Kidney (tissue), 14 donors: ENCODE measurements around the gene TLK1. TPM values are rescaled to one million over a fixed set of nuclear protein-coding genes. Genes with fewer than 3 reads are reported as not detected.

Experiments
- DNase-seq, 5 donors: peaks; one replicate each; pipeline ENCODE4 v3.0.0-alpha.2; 2013 to 2020
- FAIRE-seq: peaks from 2 replicates; lab custom pipeline; 2012; peaks lifted over from hg19 to GRCh38; lab: Jason Lieb, UNC
- H3K27ac ChIP-seq, 2 donors: one replicate each; pipeline ENCODE4 v1.7.0; 2013; ENCODE audit warnings: low read depth in 2 of 2, low read length in 2 of 2, inconsistent platforms in 1 of 2
- H3K27me3 ChIP-seq: one replicate; pipeline ENCODE4 v1.7.1; 2013; ENCODE audit warnings: low read length, inconsistent platforms; ENCODE audit not compliant: control insufficient read depth, insufficient read depth
- H3K36me3 ChIP-seq, 3 donors: one replicate each; pipeline versions ENCODE4 v1.7.0 to v1.7.1; 2013; ENCODE audit warnings: low read length in 3 of 3, control low read depth in 1 of 3, inconsistent platforms in 1 of 3; ENCODE audit not compliant: insufficient read depth in 3 of 3, control insufficient read depth in 2 of 3
- H3K4me1 ChIP-seq, 3 donors: one replicate each; pipeline versions ENCODE4 v1.7.0 to v1.7.1; 2013; ENCODE audit warnings: low read length in 3 of 3, inconsistent platforms in 1 of 3, low read depth in 1 of 3; ENCODE audit not compliant: control insufficient read depth in 2 of 3, insufficient read depth in 2 of 3
- H3K4me3 ChIP-seq, 3 donors: one replicate each; pipeline versions ENCODE4 v1.7.0 to v1.8.1; 2013; ENCODE audit warnings: low read length in 3 of 3, control low read depth in 1 of 3, inconsistent platforms in 1 of 3
- H3K9ac ChIP-seq, 3 donors: one replicate each; pipeline versions ENCODE4 v1.7.0 to v1.7.1; 2013; ENCODE audit warnings: low read length in 3 of 3, control low read depth in 1 of 3, inconsistent platforms in 1 of 3
- H3K9me3 ChIP-seq, 3 donors: one replicate each; pipeline versions ENCODE4 v1.7.0 to v1.7.1; 2013; ENCODE audit warnings: low read length in 3 of 3, control low read depth in 1 of 3, inconsistent platforms in 1 of 3; ENCODE audit not compliant: control insufficient read depth in 2 of 3, insufficient read depth in 1 of 3
- intact Hi-C: fragments of 100-400 bp; cut with DNase I; formaldehyde crosslinking; loops from one replicate; pipeline ENCODE4 v1.11.1; 2022
- polyA plus RNA-seq: library from polyadenylated mRNA; stranded (reverse); fragments of 350-450 nt; fragmentation: Illumina TruSeq; extraction: RNeasy Lipid Tissue Mini Kit (QIAGEN cat#74804); gene quantifications from one replicate; pipeline ENCODE4 v1.2.3, GENCODE V29; 2014; ENCODE audit warnings: low read depth, low replicate concordance; ENCODE audit not compliant: insufficient read depth
- total RNA-seq: library from RNA; stranded (reverse); fragmentation: NEBNext Ultra II Directional; extraction: Animal tissue kit (Norgen Biotek cat#: 25700); gene quantifications from one replicate; pipeline ENCODE4 v1.2.1, GENCODE V29; 2021
- TF ChIP-seq, protein P1 (sequence below): IDR thresholded peaks from 3 replicates; pipeline ENCODE4 v1.5.1; 2012; ENCODE audit warnings: mild to moderate bottlenecking, moderate library complexity, borderline replicate concordance; ENCODE audit not compliant: insufficient read depth; ENCODE audit errors: extremely low read depth
- donor health status: control.
- donor health status: control.
- donor health status: control.
- donor health status: control.
- donor health status: control.
- donor health status: DM: yes; HTN: yes; CAD: no.
- donor health status: Normal renal cell carcinoma (clear cell type).

Gene TLK1
- total and polyA plus RNA-seq, 2 donors from 2014 or later: 12.3 to 80.3 TPM

DNA sequence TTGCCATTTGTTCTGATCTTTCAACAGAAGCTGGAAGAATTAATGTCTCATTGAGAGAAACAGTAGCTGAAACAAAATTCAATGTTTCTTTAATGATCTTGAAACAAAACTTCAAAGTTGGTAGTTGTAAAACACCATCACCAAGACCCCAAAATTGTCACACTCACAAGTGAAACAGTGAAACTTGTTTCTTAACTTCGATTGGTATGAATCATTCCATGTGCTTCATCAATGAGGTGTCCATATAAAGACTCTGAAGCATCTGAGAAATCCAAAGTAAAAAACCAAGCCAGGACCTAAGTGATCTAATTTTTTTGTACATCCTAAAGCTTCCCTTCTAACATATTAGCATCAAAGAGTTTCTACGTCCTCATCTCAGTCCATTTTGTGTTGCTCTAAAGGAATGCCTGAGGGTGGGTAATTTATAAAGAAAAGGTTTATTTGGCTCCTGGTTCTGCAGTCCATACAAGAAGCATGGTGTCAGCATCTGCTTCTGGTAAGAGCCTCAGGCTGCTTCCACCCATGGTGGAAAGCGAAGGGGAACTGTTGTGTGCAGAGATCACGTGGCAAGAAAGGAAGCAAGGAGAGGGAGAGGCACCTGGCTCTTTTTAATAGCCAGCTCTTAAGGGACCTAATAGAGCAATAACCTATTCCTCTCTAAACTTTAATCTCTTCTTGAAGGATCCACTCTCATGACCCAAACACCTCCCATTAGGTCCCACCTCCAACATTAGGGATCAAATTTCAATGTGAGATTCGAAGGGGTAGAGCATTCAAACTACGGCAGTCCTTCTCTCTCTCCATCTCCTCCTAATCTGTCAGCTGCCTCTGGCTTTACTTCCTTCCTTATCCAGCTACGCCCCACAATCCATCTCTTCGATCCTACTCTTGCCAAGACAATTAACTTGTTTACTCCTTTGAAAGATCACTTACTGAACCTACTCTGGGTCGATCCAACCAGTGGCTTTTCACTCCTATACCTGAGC, 20.7 kb upstream of the TLK1 start:
- FAIRE-seq (no peak), DNase-seq (no peak)
- H3K9ac ChIP-seq: no peak overlapping the region
- H3K36me3 ChIP-seq: no peaks in the 10 kb centered on the region
- H3K4me1 ChIP-seq: no peaks in the 10 kb centered on the region
- no peaks in the 10 kb centered on the region for H3K9me3 ChIP-seq
- H3K27ac ChIP-seq: no peak overlapping the region
- intact Hi-C loops: no loop called here
- no peak overlapping the region for H3K4me3 ChIP-seq
- TF ChIP-seq, protein P1, sequence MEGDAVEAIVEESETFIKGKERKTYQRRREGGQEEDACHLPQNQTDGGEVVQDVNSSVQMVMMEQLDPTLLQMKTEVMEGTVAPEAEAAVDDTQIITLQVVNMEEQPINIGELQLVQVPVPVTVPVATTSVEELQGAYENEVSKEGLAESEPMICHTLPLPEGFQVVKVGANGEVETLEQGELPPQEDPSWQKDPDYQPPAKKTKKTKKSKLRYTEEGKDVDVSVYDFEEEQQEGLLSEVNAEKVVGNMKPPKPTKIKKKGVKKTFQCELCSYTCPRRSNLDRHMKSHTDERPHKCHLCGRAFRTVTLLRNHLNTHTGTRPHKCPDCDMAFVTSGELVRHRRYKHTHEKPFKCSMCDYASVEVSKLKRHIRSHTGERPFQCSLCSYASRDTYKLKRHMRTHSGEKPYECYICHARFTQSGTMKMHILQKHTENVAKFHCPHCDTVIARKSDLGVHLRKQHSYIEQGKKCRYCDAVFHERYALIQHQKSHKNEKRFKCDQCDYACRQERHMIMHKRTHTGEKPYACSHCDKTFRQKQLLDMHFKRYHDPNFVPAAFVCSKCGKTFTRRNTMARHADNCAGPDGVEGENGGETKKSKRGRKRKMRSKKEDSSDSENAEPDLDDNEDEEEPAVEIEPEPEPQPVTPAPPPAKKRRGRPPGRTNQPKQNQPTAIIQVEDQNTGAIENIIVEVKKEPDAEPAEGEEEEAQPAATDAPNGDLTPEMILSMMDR: no peak
- H3K27me3 ChIP-seq: no peaks in the 10 kb centered on the region

DNA sequence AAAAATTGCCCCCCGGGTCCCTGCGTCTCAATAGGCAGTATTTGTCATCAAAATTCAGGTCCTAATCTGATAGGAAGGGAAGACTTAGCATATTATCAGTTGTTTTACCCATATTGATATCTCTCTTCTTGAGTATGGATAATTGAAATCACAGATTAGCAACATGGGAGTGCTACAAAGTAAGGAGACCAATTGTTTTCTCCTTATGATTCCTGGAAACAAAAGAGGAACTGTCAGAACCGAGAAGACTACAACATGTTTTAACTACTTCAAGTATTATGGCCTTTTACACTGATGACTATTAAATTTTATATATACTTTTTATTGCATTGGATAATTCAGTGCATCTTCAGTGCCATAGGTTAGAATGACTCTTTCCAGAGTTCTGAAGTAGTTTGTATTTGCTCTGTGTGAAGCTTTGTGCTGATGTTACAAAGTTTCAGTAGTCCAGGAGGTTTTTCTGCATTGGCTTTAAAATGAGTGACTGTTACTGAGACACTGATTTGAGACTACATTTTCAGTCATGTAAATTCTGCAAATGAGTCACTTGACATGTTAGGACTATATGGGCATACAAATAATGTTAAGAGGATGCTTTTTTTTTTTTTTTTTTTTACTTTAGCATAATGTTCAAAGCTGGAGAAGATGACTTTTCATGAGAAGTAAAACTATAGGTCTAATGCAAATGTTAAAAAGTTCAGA, 19.7 kb upstream of the TLK1 start:
- DNase-seq (no peak), FAIRE-seq (no peak)
- no peaks in the 10 kb centered on the region for H3K9me3 ChIP-seq
- TF ChIP-seq, protein P1: no peak
- H3K27ac ChIP-seq: no peak overlapping the region
- H3K36me3 ChIP-seq: no peaks in the 10 kb centered on the region
- H3K9ac ChIP-seq: no peak overlapping the region
- no peak overlapping the region for H3K4me3 ChIP-seq
- no peaks in the 10 kb centered on the region for H3K4me1 ChIP-seq
- intact Hi-C loops: no loop called here
- H3K27me3 ChIP-seq: no peaks in the 10 kb centered on the region

DNA sequence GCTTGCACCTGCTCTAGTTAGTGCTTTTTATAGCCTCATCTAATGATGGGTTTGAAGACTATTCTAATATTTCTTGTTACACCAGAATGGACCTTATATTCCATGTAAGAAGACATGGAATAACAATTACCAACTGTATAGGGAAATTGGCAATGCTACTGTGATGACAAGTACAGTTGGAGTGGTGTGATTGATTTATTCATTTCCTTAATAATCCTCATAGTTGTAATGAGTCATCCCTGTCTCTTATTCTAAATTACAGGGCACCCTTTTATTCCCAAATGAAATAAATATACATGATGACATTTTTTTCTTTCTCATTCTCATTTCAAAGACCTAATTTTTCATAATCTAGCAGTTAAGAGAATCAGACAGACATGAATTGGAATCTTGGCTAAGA, 18.3 kb upstream of the TLK1 start:
- FAIRE-seq (no peak), DNase-seq (no peak)
- Histone ChIP-seq H3K4me3 (no peak overlapping the region), H3K27ac (no peak overlapping the region), H3K36me3 (no peaks in the 10 kb centered on the region), H3K9ac (no peak overlapping the region), H3K27me3 (no peaks in the 10 kb centered on the region), H3K9me3 (no peaks in the 10 kb centered on the region), H3K4me1 (no peaks in the 10 kb centered on the region)
- TF ChIP-seq, protein P1: no peak
- intact Hi-C loops: no loop called here
